SK-N-SH (cell line): Measurements from ENCODE around the gene PARN. TPM values are rescaled to one million over a fixed set of nuclear protein-coding genes. Genes with fewer than 3 reads are reported as not detected.

Experiments
- CTCF ChIA-PET: fragments of 300-600, 350-600 bp; formaldehyde crosslinking; extraction: SDS; loops from one replicate; lab custom pipeline; 2021; lab: Yijun Ruan, JAX
- POLR2A ChIA-PET: fragments of 350-600 bp; sonication (Branson Sonifier 250); formaldehyde crosslinking; extraction: SDS; loops from one replicate; lab custom pipeline; 2020; ENCODE audit warnings: antibody characterized with exemption, inconsistent platforms; lab: Yijun Ruan, JAX
- DNase-seq: peaks from one replicate; pipeline ENCODE4 v3.0.0; 2012
- H2AFZ ChIP-seq: fragments of 200-600 bp; sonication (generic); 2 replicates; pipeline ENCODE4 v1.8.1; 2016; ENCODE audit warnings: antibody characterized with exemption, mild to moderate bottlenecking, low read depth
- H3F3A ChIP-seq: fragments of 200-600 bp; sonication (generic); replicated peaks from 2 replicates; pipeline ENCODE3; 2016; ENCODE audit warnings: antibody characterized with exemption, mild to moderate bottlenecking; ENCODE audit not compliant: insufficient read depth
- H3K27ac ChIP-seq, 2 experiments: fragments of 200-500 bp in 1 of 2; fragments of 200-600 bp in 1 of 2; sonication (Bioruptor generic) in 1 of 2; sonication (generic), shearing (Covaris generic) in 1 of 2; 2 replicates each; pipeline versions ENCODE4 v1.5.1 to v1.6.1; 2014 to 2016; ENCODE audit warnings: low read depth in 2 of 2, inconsistent platforms in 1 of 2, low read length in 1 of 2, mild to moderate bottlenecking in 1 of 2, mixed read lengths in 1 of 2
- H3K27me3 ChIP-seq: fragments of 200-600 bp; sonication (generic), shearing (Covaris generic); 2 replicates; pipeline ENCODE4 v1.6.1; 2016; ENCODE audit warnings: mixed run types; ENCODE audit not compliant: insufficient read depth
- H3K36me3 ChIP-seq, 2 experiments: fragments of 200-500 bp in 1 of 2; fragments of 200-600 bp in 1 of 2; sonication (Bioruptor generic) in 1 of 2; sonication (generic) in 1 of 2; replicated peaks in 1 of 2; 2 replicates each; pipeline versions ENCODE3 to v1.5.1; 2014 to 2016; ENCODE audit warnings: low read length in 1 of 2, mild to moderate bottlenecking in 1 of 2; ENCODE audit not compliant: insufficient read depth in 2 of 2, control insufficient read depth in 1 of 2
- H3K4me1 ChIP-seq, 2 experiments: fragments of 200-500 bp in 1 of 2; fragments of 200-600 bp in 1 of 2; sonication (Bioruptor generic) in 1 of 2; sonication (generic), shearing (Covaris generic) in 1 of 2; 2 replicates each; pipeline versions ENCODE4 v1.5.1 to v1.6.1; 2014 to 2016; ENCODE audit warnings: low read depth in 1 of 2, low read length in 1 of 2, mixed run types in 1 of 2; ENCODE audit not compliant: insufficient read depth in 2 of 2, control insufficient read depth in 1 of 2
- H3K4me2 ChIP-seq: fragments of 200-600 bp; sonication (generic), shearing (Covaris generic); 2 replicates; pipeline ENCODE4 v1.6.1; 2017; ENCODE audit warnings: mixed run types
- H3K4me3 ChIP-seq, 2 experiments: fragments of 200-500 bp in 1 of 2; fragments of 200-600 bp in 1 of 2; sonication (Bioruptor generic) in 1 of 2; sonication (generic), shearing (Covaris generic) in 1 of 2; 2 replicates each; pipeline versions ENCODE4 v1.5.1 to v1.8.1; 2014 to 2016; ENCODE audit warnings: low read depth in 2 of 2, inconsistent platforms in 1 of 2, low read length in 1 of 2, mild to moderate bottlenecking in 1 of 2, mixed read lengths in 1 of 2, moderate library complexity in 1 of 2
- H3K79me2 ChIP-seq: fragments of 200-600 bp; sonication (generic); 2 replicates; pipeline ENCODE4 v1.8.1; 2017; ENCODE audit warnings: mild to moderate bottlenecking; ENCODE audit not compliant: insufficient read depth
- H3K9ac ChIP-seq: fragments of 200-600 bp; sonication (generic); 2 replicates; pipeline ENCODE4 v1.6.1; 2017; ENCODE audit warnings: mixed run types
- H3K9me2 ChIP-seq: fragments of 200-600 bp; sonication (generic); 2 replicates; pipeline ENCODE4 v1.6.1; 2017; ENCODE audit warnings: mixed run types
- H3K9me3 ChIP-seq: fragments of 200-600 bp; sonication (generic); 2 replicates; pipeline ENCODE4 v1.6.1; 2017; ENCODE audit warnings: mixed run types, mild to moderate bottlenecking, moderate library complexity
- H4K20me1 ChIP-seq: fragments of 200-600 bp; sonication (generic); 2 replicates; pipeline ENCODE4 v1.6.1; 2017; ENCODE audit warnings: mild to moderate bottlenecking, mixed run types; ENCODE audit not compliant: insufficient read depth
- ELF1 ChIP-seq: IDR thresholded peaks from 2 replicates; pipeline ENCODE4 v1.4.0; 2012
- EZH2phosphoT487 ChIP-seq: fragments of 200-600 bp; sonication (generic); IDR thresholded peaks from 2 replicates; pipeline ENCODE4 v1.6.1; 2017; ENCODE audit warnings: low read depth, mixed run types, mild to moderate bottlenecking, antibody characterized with exemption, moderate library complexity, borderline replicate concordance
- FOSL2 ChIP-seq: IDR thresholded peaks from 2 replicates; pipeline ENCODE4 v1.4.0; 2012; ENCODE audit warnings: low read depth, mild to moderate bottlenecking, moderate library complexity, borderline replicate concordance
- FOXM1 ChIP-seq: IDR thresholded peaks from 2 replicates; pipeline ENCODE4 v1.4.0; 2012; ENCODE audit warnings: low read depth, mild to moderate bottlenecking
- GABPA ChIP-seq: IDR thresholded peaks from 2 replicates; pipeline ENCODE4 v1.4.0; 2012; ENCODE audit warnings: low read depth, mild to moderate bottlenecking
- GATA2 ChIP-seq: sonication (generic); formaldehyde crosslinking; IDR thresholded peaks from 2 replicates; pipeline ENCODE4 v1.5.0; 2020; ENCODE audit warnings: mild to moderate bottlenecking, missing genetic modification reagents
- IRF3 ChIP-seq: fragments of 150-350 bp; IDR thresholded peaks from 2 replicates; pipeline ENCODE4 v1.6.1; 2016; ENCODE audit warnings: mild to moderate bottlenecking, low read depth, low read length
- MXI1 ChIP-seq: IDR thresholded peaks from 2 replicates; pipeline ENCODE4 v1.6.1; 2012; ENCODE audit warnings: mild to moderate bottlenecking, low read depth, low read length, improper control_type of control experiment
- NFIC ChIP-seq: IDR thresholded peaks from 2 replicates; pipeline ENCODE4 v1.4.0; 2012; ENCODE audit warnings: borderline replicate concordance
- NRF1 ChIP-seq: IDR thresholded peaks from 2 replicates; pipeline ENCODE4 v1.6.1; 2012; ENCODE audit warnings: low read depth, mild to moderate bottlenecking, low read length
- POLR2AphosphoS5 ChIP-seq: IDR thresholded peaks from 2 replicates; pipeline ENCODE4 v1.6.1; 2012; ENCODE audit warnings: low read depth, low read length
- RAD21 ChIP-seq: IDR thresholded peaks from 2 replicates; pipeline ENCODE4 v1.6.1; 2012; ENCODE audit warnings: mild to moderate bottlenecking, low read length
- RFX5 ChIP-seq: IDR thresholded peaks from 2 replicates; pipeline ENCODE4 v1.6.1; 2012; ENCODE audit warnings: mild to moderate bottlenecking, improper control_type of control experiment, low read length
- SIN3A ChIP-seq: IDR thresholded peaks from 2 replicates; pipeline ENCODE4 v1.6.1; 2012; ENCODE audit warnings: low read depth, mild to moderate bottlenecking, low read length, moderate library complexity, borderline replicate concordance
- TAF1 ChIP-seq: IDR thresholded peaks from 2 replicates; pipeline ENCODE4 v1.6.1; 2012; ENCODE audit warnings: low read depth, mild to moderate bottlenecking, low read length, moderate library complexity, borderline replicate concordance
- TCF12 ChIP-seq: IDR thresholded peaks from 2 replicates; pipeline ENCODE4 v1.4.0; 2012
- TEAD4 ChIP-seq: IDR thresholded peaks from 2 replicates; pipeline ENCODE4 v1.4.0; 2012; ENCODE audit warnings: mild to moderate bottlenecking, borderline replicate concordance; ENCODE audit not compliant: insufficient read depth
- USF2 ChIP-seq: fragments of 150-350 bp; IDR thresholded peaks from 2 replicates; pipeline ENCODE4 v1.6.1; 2017; ENCODE audit warnings: antibody characterized with exemption, low read length, low read depth, borderline replicate concordance
- ZBTB33 ChIP-seq: IDR thresholded peaks from 2 replicates; pipeline ENCODE4 v1.4.0; 2012; ENCODE audit warnings: low read depth, borderline replicate concordance
- WGBS: methylation state at CpG from one replicate; pipeline ENCODE4 v1.1.6; 2017; ENCODE audit warnings: low lambda C conversion rate; 5-methylcytosine and 5-hydroxymethylcytosine counted together
- polyA plus RNA-seq, 3 experiments: library from polyadenylated mRNA; depleted of rRNA; stranded (reverse); fragments of >200 nt; gene quantifications; 2 replicates each; pipeline ENCODE4 v1.2.3, GENCODE V29; 2012

PARN gene
- polyA plus RNA-seq, 1 of the 3 experiments (the other 2 are of a cell fraction), result 20.5 TPM

- TF ChIP-seq ELF1 (no peak), TCF12 (no peak), MXI1 (no peak), USF2 (no peak), GATA2 (CRISPR knock-in tag) (no peak), POLR2AphosphoS5 (no peak)
These were observed 132.6 kb downstream of the PARN start (continued) for GRCh38 chr16:14497245-14498082.

- H3F3A ChIP-seq, result peaks cover 9% of the 10 kb centered on the region
- ChIA-PET POLR2A (no interaction called here), CTCF (no interaction called here)
- 94% methylated on average over 7 of the region's 7 CpGs for WGBS
- no peak overlapping the region for H3K4me3 ChIP-seq
- H3K27me3 ChIP-seq, result no peaks in the 10 kb centered on the region
- no peak overlapping the region for H3K9ac ChIP-seq
- H3K4me1 ChIP-seq, result peaks cover 8 to 10% of the 10 kb centered on the region in 2 experiments
- no peaks in the 10 kb centered on the region for H3K36me3 ChIP-seq
- H3K9me3 ChIP-seq, result no peaks in the 10 kb centered on the region
- DNase-seq, result no peak
- H3K9me2 ChIP-seq, result no peaks in the 10 kb centered on the region
- no peaks in the 10 kb centered on the region for H3K79me2 ChIP-seq
- H4K20me1 ChIP-seq, result no peaks in the 10 kb centered on the region
- H3K4me2 ChIP-seq, result no peak overlapping the region
- TF ChIP-seq MXI1, result no peak
- TF ChIP-seq GABPA, result no peak
- TF ChIP-seq ZBTB33, result no peak
- TF ChIP-seq IRF3, result no peak
- no peak for TF ChIP-seq FOXM1
- no peak for TF ChIP-seq TCF12
- no peak for TF ChIP-seq SIN3A
- no peak for TF ChIP-seq RAD21
- TF ChIP-seq ELF1, result no peak
- no peak for TF ChIP-seq TAF1
- TF ChIP-seq FOSL2, result no peak
- no peak for TF ChIP-seq TEAD4
- no peak for TF ChIP-seq POLR2AphosphoS5
- TF ChIP-seq NFIC, result no peak
- TF ChIP-seq NRF1, result no peak
- TF ChIP-seq EZH2phosphoT487, result no peak
- TF ChIP-seq RFX5, result no peak
- TF ChIP-seq, all 33 proteins: peak for 0
- Histone ChIP-seq H2AFZ (no peak overlapping the region), H3K27ac (no peak overlapping the region)
These were observed 133.3 kb downstream of the PARN start for GRCh38 chr16:14496786-14497185.
